Peyer's patch (tissue), 4 donors: ENCODE results near the gene FTO. TPM values are rescaled to one million over a fixed set of nuclear protein-coding genes. Genes with fewer than 3 reads are reported as not detected.

ENCODE experiments used
- DNase-seq, 3 donors: peaks; one replicate each; pipeline ENCODE4 v3.0.0-alpha.2; 2017 to 2019
- H3K27ac ChIP-seq, 4 donors: fragments of 200-600 bp; sonication (generic); one replicate each; pipeline ENCODE4 v1.5.1; 2016 to 2019
- H3K27me3 ChIP-seq, 2 donors: fragments of 200-600 bp; sonication (generic); one replicate each; pipeline ENCODE4 v1.5.1; 2019
- H3K36me3 ChIP-seq, 3 donors: fragments of 200-600 bp; sonication (generic); one replicate each; pipeline ENCODE4 v1.5.1; 2016 to 2019
- H3K4me1 ChIP-seq, 4 donors: fragments of 200-600 bp; sonication (generic); one replicate each; pipeline ENCODE4 v1.5.1; 2016 to 2019
- H3K4me3 ChIP-seq, 4 donors: fragments of 200-600 bp; sonication (generic); 1 replicate in 3 of 4; 2 replicates in 1 of 4; pipeline ENCODE4 v1.5.1; 2016 to 2019; ENCODE audit warnings: mild to moderate bottlenecking in 1 of 4
- H3K9me3 ChIP-seq, 4 donors: fragments of 200-600 bp; sonication (generic); one replicate each; pipeline ENCODE4 v1.5.1; 2016 to 2019; ENCODE audit warnings: mild to moderate bottlenecking in 1 of 4
- POLR2A ChIP-seq, 2 donors: fragments of 450-650 bp; IDR thresholded peaks; one replicate each; pipeline ENCODE4 v1.5.1; 2017; ENCODE audit warnings: antibody characterized with exemption in 2 of 2, mild to moderate bottlenecking in 2 of 2, moderate library complexity in 2 of 2
- total RNA-seq, 4 donors: library from RNA; depleted of rRNA; stranded (reverse); fragments of >200 nt; gene quantifications; one replicate each; pipeline ENCODE4 v1.1.0, GENCODE V29; 2016
- TF ChIP-seq, protein P1 (sequence below), 6 experiments: fragments of 450-650 bp in 4 of 6; fragments of 200-600 bp in 2 of 6; sonication (generic) in 1 of 6; IDR thresholded peaks; one replicate each; pipeline ENCODE4 v1.5.1; 2017 to 2019; ENCODE audit warnings: antibody characterized with exemption in 6 of 6, mild to moderate bottlenecking in 3 of 6, moderate library complexity in 1 of 6

The FTO gene
- total RNA-seq, 4 donors from 2014 or later: 37.0 to 95.7 (median 45.1) TPM

DNA sequence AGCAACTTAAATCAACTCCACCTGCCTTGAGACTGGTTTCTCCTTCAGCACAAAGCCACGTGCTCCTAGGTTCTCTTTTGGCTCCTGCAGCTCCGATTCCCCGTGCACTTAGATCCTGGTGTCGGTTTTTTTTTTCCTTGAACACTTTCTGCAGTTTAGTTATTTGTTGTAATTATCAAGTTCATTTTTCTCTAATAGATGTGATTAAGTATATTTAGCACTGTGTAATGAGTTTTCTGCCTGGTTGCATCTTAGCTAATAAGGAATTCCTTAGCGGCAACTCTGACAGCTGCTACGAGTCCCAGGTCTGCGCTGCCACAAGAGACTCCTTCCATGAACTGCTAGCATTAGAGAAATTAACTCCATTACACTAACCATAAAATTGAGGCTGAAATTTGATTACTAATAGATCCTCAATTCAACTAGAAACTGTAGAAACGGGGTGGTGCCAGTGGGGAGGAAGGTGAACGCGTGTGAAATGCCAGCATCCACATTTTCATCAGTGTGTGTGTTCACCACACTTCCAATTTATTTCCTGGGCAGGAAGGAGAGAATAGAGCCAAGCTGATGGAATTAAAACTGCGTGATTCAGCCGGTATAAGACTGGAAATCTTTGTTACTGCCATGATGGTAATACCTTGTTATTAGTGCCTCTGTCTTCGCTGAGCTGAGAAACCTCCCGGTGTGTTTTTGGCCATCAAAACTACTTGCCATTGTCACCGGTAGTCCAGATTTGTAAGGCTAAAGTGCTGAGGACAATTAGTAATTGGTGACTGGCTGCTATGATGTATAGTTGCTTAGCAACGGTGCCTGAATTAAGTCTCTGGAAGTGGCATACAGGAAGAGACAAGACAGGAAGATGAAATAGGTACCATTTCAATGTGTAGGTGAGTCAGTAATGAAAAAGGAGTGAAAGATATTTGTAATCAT lies 350.2 kb downstream of the FTO start:
- H3K36me3 ChIP-seq: no peaks in the 10 kb centered on the region

DNA sequence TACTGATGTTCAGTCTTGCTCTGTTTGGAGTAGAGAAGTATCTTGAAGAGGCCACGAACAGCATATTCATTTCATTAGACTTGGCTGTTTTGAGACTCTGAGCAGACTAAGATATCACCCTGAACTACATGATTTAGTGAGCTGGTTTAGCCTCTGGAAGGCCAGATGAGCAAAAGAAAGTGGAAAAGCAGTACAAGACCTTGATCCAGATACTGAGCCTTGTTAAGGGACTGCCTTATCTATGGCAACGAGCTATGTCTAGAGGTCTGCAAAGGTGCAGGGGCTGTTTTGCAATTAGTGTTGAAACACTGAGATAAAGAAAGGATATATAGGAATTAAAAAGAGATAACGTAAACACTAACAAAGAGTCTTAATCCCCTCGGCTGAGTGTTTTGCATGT lies 351.2 kb downstream of the FTO start:
- Histone ChIP-seq H3K27ac (no peak overlapping the region), H3K36me3 (no peaks in the 10 kb centered on the region), H3K4me3 (no peak overlapping the region), H3K27me3 (no peaks in the 10 kb centered on the region), H3K9me3 (no peaks in the 10 kb centered on the region), H3K4me1 (no peaks in the 10 kb centered on the region)
- no peak for TF ChIP-seq POLR2A (IDR thresholded peaks at IDR 0.05)
- TF ChIP-seq, protein P1, sequence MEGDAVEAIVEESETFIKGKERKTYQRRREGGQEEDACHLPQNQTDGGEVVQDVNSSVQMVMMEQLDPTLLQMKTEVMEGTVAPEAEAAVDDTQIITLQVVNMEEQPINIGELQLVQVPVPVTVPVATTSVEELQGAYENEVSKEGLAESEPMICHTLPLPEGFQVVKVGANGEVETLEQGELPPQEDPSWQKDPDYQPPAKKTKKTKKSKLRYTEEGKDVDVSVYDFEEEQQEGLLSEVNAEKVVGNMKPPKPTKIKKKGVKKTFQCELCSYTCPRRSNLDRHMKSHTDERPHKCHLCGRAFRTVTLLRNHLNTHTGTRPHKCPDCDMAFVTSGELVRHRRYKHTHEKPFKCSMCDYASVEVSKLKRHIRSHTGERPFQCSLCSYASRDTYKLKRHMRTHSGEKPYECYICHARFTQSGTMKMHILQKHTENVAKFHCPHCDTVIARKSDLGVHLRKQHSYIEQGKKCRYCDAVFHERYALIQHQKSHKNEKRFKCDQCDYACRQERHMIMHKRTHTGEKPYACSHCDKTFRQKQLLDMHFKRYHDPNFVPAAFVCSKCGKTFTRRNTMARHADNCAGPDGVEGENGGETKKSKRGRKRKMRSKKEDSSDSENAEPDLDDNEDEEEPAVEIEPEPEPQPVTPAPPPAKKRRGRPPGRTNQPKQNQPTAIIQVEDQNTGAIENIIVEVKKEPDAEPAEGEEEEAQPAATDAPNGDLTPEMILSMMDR (IDR thresholded peaks at IDR 0.05): no peak
- no peak for DNase-seq

More for the DNA sequence above, 350.2 kb downstream of the FTO start:
- no peaks in the 10 kb centered on the region for H3K4me1 ChIP-seq
- TF ChIP-seq, protein P1 (IDR thresholded peaks at IDR 0.05): no peak
- TF ChIP-seq POLR2A (IDR thresholded peaks at IDR 0.05): no peak
- DNase-seq: no peak
- no peaks in the 10 kb centered on the region for H3K9me3 ChIP-seq
- H3K4me3 ChIP-seq: no peak overlapping the region
- H3K27me3 ChIP-seq: no peaks in the 10 kb centered on the region
- H3K27ac ChIP-seq: no peak overlapping the region

DNA sequence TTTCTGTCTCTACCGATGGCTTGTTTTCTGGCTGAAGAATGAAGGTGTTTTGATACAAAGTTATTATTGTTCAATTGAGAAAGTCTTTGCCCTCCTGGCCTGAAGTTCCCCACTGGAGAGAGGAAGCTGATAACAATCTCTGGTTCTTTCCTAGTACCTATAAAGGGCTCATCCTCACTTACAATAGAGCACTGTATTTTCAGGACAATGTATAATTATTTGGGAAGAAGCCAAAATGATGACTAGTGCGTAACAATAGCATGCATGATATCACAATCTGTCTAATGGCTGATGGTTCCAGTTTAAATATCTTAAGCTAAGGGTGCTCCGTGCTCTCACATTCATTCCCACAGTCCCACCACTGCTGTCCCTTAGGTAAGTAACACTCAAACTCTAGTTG lies 351.9 kb downstream of the FTO start:
- H3K36me3 ChIP-seq: no peaks in the 10 kb centered on the region
- no peak for DNase-seq
- H3K4me1 ChIP-seq: no peaks in the 10 kb centered on the region
- TF ChIP-seq, protein P1 (IDR thresholded peaks at IDR 0.05): no peak
- TF ChIP-seq POLR2A (IDR thresholded peaks at IDR 0.05): no peak
- H3K9me3 ChIP-seq: no peaks in the 10 kb centered on the region
- no peak overlapping the region for H3K27ac ChIP-seq
- H3K4me3 ChIP-seq: no peak overlapping the region
- H3K27me3 ChIP-seq: no peaks in the 10 kb centered on the region

DNA sequence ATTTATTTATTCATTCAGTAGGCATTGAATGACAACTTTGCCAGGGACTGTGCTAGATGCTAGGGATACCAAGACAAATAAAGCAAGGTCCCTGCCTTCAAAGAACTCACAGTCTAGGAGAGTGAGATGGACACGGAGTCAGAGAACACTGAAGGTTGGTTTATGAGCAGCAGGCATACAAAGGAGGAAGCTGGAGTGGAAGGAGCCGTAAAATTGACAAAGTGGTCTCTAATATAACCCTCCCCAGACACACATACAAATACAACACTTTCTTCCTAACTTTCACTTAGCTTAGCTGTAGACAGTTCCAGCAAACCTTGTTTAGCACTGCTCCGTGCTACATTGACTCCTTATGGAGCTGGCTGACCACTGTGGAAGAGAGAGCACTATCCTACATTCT lies 353.0 kb downstream of the FTO start:
- Histone ChIP-seq H3K36me3 (no peaks in the 10 kb centered on the region), H3K27ac (no peak overlapping the region), H3K4me3 (no peak overlapping the region), H3K27me3 (no peaks in the 10 kb centered on the region), H3K9me3 (no peaks in the 10 kb centered on the region), H3K4me1 (no peaks in the 10 kb centered on the region)
- TF ChIP-seq, protein P1 (IDR thresholded peaks at IDR 0.05): no peak
- DNase-seq: no peak

DNA sequence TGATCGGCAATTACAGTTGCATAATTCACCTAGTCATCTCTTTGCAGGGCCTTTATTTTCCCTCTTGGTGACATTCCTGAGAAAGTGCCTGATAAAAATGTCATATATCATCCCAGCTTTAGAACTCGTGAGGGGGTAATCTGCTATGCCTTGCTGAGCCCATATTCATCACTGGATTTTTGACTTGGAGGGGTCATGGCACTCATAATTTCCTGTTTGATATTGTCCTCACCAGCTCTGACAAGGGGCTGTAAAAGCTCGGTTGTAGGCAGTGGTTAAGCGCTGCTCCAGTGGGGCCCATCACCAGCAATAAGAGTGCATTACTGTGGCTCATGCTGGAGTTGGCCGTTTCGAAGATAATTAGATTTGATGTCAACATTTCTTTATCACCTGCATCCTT lies 355.4 kb downstream of the FTO start:
- no peak for TF ChIP-seq POLR2A (IDR thresholded peaks at IDR 0.05)
- TF ChIP-seq, protein P1 (IDR thresholded peaks at IDR 0.05): no peak
- no peak overlapping the region for H3K4me3 ChIP-seq
- DNase-seq: no peak

More for the DNA sequence above, 355.4 kb downstream of the FTO start:
- Histone ChIP-seq H3K27me3 (no peaks in the 10 kb centered on the region), H3K9me3 (no peaks in the 10 kb centered on the region), H3K27ac (no peak overlapping the region), H3K36me3 (no peaks in the 10 kb centered on the region), H3K4me1 (no peaks in the 10 kb centered on the region)
